HG02571 (cell line): ENCODE results near the gene CELF2.

Experiments
- ATAC-seq: cut with Tn5 transposase; IDR thresholded peaks from one replicate; pipeline ENCODE4 v1.9.1; 2021; ENCODE audit warnings: mild to moderate bottlenecking, moderate library complexity; ENCODE audit not compliant: unreplicated experiment

The CELF2 gene

GRCh38 chr10:11020548-11020942, 2.9 kb downstream of the CELF2 start:
- ATAC-seq, result no peak

GRCh38 chr10:11022213-11022612, 4.5 kb downstream of the CELF2 start:
- ATAC-seq, result no peak

- ATAC-seq, result no peak
Observed at GRCh38 chr10:11023009-11023953, 5.6 kb downstream of the CELF2 start.

- no peak for ATAC-seq
Observed at GRCh38 chr10:11024596-11024995, 6.9 kb downstream of the CELF2 start.

GRCh38 chr10:11025978-11026377, 8.3 kb downstream of the CELF2 start:
- no peak for ATAC-seq

GRCh38 chr10:11026773-11027172, 9.1 kb downstream of the CELF2 start:
- ATAC-seq, result no peak

GRCh38 chr10:11034762-11035161, 17.1 kb downstream of the CELF2 start:
- ATAC-seq, result no peak

GRCh38 chr10:11035301-11035991, 17.8 kb downstream of the CELF2 start:
- ATAC-seq, result no peak

GRCh38 chr10:11036424-11037011, 18.8 kb downstream of the CELF2 start:
- no peak for ATAC-seq

GRCh38 chr10:11037991-11038390, 20.3 kb downstream of the CELF2 start:
- ATAC-seq, result no peak

- ATAC-seq, result no peak
Observed at GRCh38 chr10:11042357-11042756, 24.7 kb downstream of the CELF2 start.

GRCh38 chr10:11043039-11043438, 25.4 kb downstream of the CELF2 start:
- no peak for ATAC-seq

- ATAC-seq, result no peak
Observed at GRCh38 chr10:11043446-11044127, 25.9 kb downstream of the CELF2 start.

- ATAC-seq, result no peak
Observed at GRCh38 chr10:11045487-11045886, 27.8 kb downstream of the CELF2 start.

- no peak for ATAC-seq
Observed at GRCh38 chr10:11045995-11046775, 28.5 kb downstream of the CELF2 start.

GRCh38 chr10:11046776-11047160, 29.1 kb downstream of the CELF2 start:
- ATAC-seq, result no peak

- ATAC-seq, result no peak
Observed at GRCh38 chr10:11048707-11049278, 31.1 kb downstream of the CELF2 start.

GRCh38 chr10:11049806-11050205, 32.1 kb downstream of the CELF2 start:
- no peak for ATAC-seq

GRCh38 chr10:11050301-11051287, 32.9 kb downstream of the CELF2 start:
- ATAC-seq, result no peak
